Right atrium auricular region (tissue), 2 donors: ENCODE measurements around the gene EXOC4. TPM values are rescaled to one million over a fixed set of nuclear protein-coding genes. Genes with fewer than 3 reads are reported as not detected.

Experiments used
- DNase-seq: peaks from one replicate; pipeline ENCODE4 v3.0.0-alpha.2; 2019; ENCODE audit warnings: low spot score
- H3K27ac ChIP-seq, 2 donors: fragments of 200-600 bp; sonication (generic); 1 replicate in 1 of 2; 2 replicates in 1 of 2; pipeline ENCODE4 v1.5.1; 2016 to 2019
- H3K27me3 ChIP-seq, 2 donors: fragments of 200-600 bp; sonication (generic); one replicate each; pipeline versions ENCODE4 v1.5.1 to v1.6.0; 2017 to 2019
- H3K36me3 ChIP-seq: fragments of 200-600 bp; sonication (generic); one replicate; pipeline ENCODE4 v1.5.1; 2016
- H3K4me1 ChIP-seq, 2 donors: fragments of 200-600 bp; sonication (generic); one replicate each; pipeline versions ENCODE4 v1.5.1 to v1.6.0; 2017 to 2019
- H3K4me3 ChIP-seq, 2 donors: fragments of 200-600 bp; sonication (generic); 1 replicate in 1 of 2; 2 replicates in 1 of 2; pipeline ENCODE4 v1.5.1; 2017 to 2019; ENCODE audit warnings: mild to moderate bottlenecking in 1 of 2, moderate library complexity in 1 of 2
- H3K9me3 ChIP-seq, 2 donors: fragments of 200-600 bp; sonication (generic); one replicate each; pipeline ENCODE4 v1.5.1; 2019
- total RNA-seq, 2 donors: library from RNA; depleted of rRNA; stranded (reverse); fragments of >200 nt; gene quantifications; one replicate each; pipeline ENCODE4 v1.1.0, GENCODE V29; 2016
- TF ChIP-seq, protein P1 (sequence below), 2 donors: fragments of 200-600 bp; sonication (generic); IDR thresholded peaks; one replicate each; pipeline ENCODE4 v1.5.1; 2019; ENCODE audit warnings: antibody characterized with exemption in 2 of 2

The EXOC4 gene
- total RNA-seq, 2 donors from 2014 or later, result 24.7 to 30.6 TPM

GRCh38 chr7:133339772-133340171, 86.9 kb downstream of the EXOC4 start:
- no peak for DNase-seq
- Histone ChIP-seq H3K4me1 (peaks cover 0 to 2% of the 10 kb centered on the region in 2 donors), H3K27me3 (no peaks in the 10 kb centered on the region), H3K36me3 (no peaks in the 10 kb centered on the region), H3K27ac (no peak overlapping the region), H3K4me3 (no peak overlapping the region), H3K9me3 (peaks cover 0 to 29% of the 10 kb centered on the region in 2 donors)
- TF ChIP-seq, protein P1, sequence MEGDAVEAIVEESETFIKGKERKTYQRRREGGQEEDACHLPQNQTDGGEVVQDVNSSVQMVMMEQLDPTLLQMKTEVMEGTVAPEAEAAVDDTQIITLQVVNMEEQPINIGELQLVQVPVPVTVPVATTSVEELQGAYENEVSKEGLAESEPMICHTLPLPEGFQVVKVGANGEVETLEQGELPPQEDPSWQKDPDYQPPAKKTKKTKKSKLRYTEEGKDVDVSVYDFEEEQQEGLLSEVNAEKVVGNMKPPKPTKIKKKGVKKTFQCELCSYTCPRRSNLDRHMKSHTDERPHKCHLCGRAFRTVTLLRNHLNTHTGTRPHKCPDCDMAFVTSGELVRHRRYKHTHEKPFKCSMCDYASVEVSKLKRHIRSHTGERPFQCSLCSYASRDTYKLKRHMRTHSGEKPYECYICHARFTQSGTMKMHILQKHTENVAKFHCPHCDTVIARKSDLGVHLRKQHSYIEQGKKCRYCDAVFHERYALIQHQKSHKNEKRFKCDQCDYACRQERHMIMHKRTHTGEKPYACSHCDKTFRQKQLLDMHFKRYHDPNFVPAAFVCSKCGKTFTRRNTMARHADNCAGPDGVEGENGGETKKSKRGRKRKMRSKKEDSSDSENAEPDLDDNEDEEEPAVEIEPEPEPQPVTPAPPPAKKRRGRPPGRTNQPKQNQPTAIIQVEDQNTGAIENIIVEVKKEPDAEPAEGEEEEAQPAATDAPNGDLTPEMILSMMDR (IDR thresholded peaks at IDR 0.05), result no peak

GRCh38 chr7:133344275-133344674, 91.4 kb downstream of the EXOC4 start:
- Histone ChIP-seq H3K4me1 (peaks cover 0 to 13% of the 10 kb centered on the region in 2 donors), H3K4me3 (no peak overlapping the region), H3K36me3 (no peaks in the 10 kb centered on the region), H3K27ac (no peak overlapping the region), H3K27me3 (no peaks in the 10 kb centered on the region), H3K9me3 (peaks cover 0 to 24% of the 10 kb centered on the region in 2 donors)
- no peak for DNase-seq
- TF ChIP-seq, protein P1 (IDR thresholded peaks at IDR 0.05), result peak in 1 of 2 donors; percentile 51

DNA sequence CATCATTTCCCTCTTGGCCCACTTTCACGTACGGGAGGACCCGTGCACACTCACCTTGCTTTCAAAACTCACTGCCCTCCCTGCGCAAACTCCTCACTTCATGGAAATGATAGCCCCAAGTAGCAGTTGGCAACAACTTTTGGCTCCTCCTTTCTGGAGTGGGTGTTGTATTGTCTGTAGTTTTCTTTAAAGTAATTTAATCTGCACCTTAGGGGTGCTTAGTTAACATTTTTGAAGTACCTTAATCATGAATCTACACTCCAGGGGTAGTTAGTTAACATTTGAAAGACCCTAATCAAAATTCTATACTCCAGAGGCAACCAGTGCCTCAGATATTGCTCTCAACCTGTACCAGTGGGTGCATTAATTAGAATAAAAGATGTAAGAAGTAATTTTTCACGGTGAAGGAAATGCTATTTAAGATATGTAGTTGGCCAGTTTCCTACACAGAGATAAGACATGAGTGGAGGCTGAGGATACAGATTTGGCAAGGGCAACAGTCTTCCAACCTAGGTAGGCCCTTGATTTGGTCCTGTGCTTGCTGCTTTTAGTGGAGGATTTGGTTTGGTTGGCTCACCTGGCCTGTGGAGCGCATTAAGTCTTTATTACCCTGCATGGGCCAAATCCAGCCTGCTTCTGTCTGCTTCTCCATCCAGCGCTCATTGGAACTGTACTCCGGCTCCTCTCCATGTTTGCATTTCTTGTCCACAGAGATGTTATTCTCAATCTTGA, 93.0 kb downstream of the EXOC4 start:
- DNase-seq, result no peak
- Histone ChIP-seq H3K27ac (no peak overlapping the region), H3K9me3 (peaks cover 0 to 14% of the 10 kb centered on the region in 2 donors), H3K27me3 (no peaks in the 10 kb centered on the region), H3K36me3 (no peaks in the 10 kb centered on the region), H3K4me1 (peaks cover 0 to 13% of the 10 kb centered on the region in 2 donors), H3K4me3 (no peak overlapping the region)
- TF ChIP-seq, protein P1 (IDR thresholded peaks at IDR 0.05), result no peak

DNA sequence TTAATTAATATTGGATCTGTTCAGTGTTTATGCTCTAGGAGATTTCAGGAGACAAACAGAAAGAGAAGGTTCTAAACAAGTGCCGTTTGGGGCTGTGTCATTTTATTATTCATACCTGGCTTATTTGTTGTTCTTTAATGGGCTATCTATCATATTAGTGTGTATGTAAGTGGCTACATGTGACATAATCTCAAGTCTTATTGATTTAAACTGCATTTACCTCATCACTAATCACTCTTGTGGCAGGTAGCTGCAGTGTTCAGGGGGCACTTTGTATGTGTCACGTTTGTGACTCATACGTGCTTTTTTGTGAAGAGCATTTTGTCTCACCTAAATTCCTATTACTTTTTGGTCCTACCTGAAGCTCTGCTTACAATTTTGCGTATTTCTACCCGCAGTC, 95.4 kb downstream of the EXOC4 start:
- no peaks in the 10 kb centered on the region for H3K27me3 ChIP-seq
- no peaks in the 10 kb centered on the region for H3K36me3 ChIP-seq
- H3K4me3 ChIP-seq, result no peak overlapping the region
- no peak for DNase-seq
- TF ChIP-seq, protein P1 (IDR thresholded peaks at IDR 0.05), result no peak
- H3K9me3 ChIP-seq, result peaks cover 0 to 17% of the 10 kb centered on the region in 2 donors
- no peak overlapping the region for H3K27ac ChIP-seq
- peaks cover 0 to 13% of the 10 kb centered on the region in 2 donors for H3K4me1 ChIP-seq

GRCh38 chr7:133349101-133349500, 96.2 kb downstream of the EXOC4 start:
- H3K4me3 ChIP-seq, result no peak overlapping the region
- H3K9me3 ChIP-seq, result peaks cover 0 to 22% of the 10 kb centered on the region in 2 donors

More at GRCh38 chr7:133349101-133349500, 96.2 kb downstream of the EXOC4 start:
- TF ChIP-seq, protein P1 (IDR thresholded peaks at IDR 0.05), result no peak
- Histone ChIP-seq H3K36me3 (no peaks in the 10 kb centered on the region), H3K4me1 (peaks cover 0 to 13% of the 10 kb centered on the region in 2 donors), H3K27ac (no peak overlapping the region), H3K27me3 (no peaks in the 10 kb centered on the region)
- DNase-seq, result no peak
